GM23338 (cell line): ENCODE measurements around the gene HRK. TPM values are rescaled to one million over a fixed set of nuclear protein-coding genes. Genes with fewer than 3 reads are reported as not detected.

Experiments used
- ATAC-seq: fragments of 200-7000 bp; cut with Tn5 transposase; 3 replicates; pipeline ENCODE4 v1.9.1; 2020
- DNase-seq: peaks from one replicate; pipeline ENCODE4 v3.0.0-alpha.2; 2015; ENCODE audit warnings: low spot score
- H2AFZ ChIP-seq: fragments of 200-600 bp; sonication (generic); 2 replicates; pipeline ENCODE4 v1.8.0; 2016; ENCODE audit warnings: antibody characterized with exemption, mild to moderate bottlenecking, moderate library complexity
- H3F3A ChIP-seq: fragments of 200-600 bp; sonication (generic); replicated peaks from 2 replicates; pipeline ENCODE4 v1.8.0; 2017; ENCODE audit warnings: antibody characterized with exemption, mixed run types, low read depth
- H3K27ac ChIP-seq: fragments of 200-600 bp; sonication (generic); 2 replicates; pipeline ENCODE4 v1.6.1; 2016; ENCODE audit warnings: low read depth
- H3K27me3 ChIP-seq: fragments of 200-600 bp; sonication (generic); 2 replicates; pipeline ENCODE4 v1.8.0; 2016; ENCODE audit warnings: mild to moderate bottlenecking, mixed run types, moderate library complexity; ENCODE audit not compliant: insufficient read depth
- H3K36me3 ChIP-seq: fragments of 200-600 bp; sonication (generic); 2 replicates; pipeline ENCODE4 v1.8.0; 2016; ENCODE audit warnings: mild to moderate bottlenecking; ENCODE audit not compliant: insufficient read depth
- H3K4me1 ChIP-seq: fragments of 200-600 bp; sonication (generic); 2 replicates; pipeline ENCODE4 v1.8.0; 2016; ENCODE audit warnings: mild to moderate bottlenecking, moderate library complexity; ENCODE audit not compliant: insufficient read depth
- H3K4me2 ChIP-seq: fragments of 200-600 bp; sonication (generic); 2 replicates; pipeline ENCODE4 v1.7.1; 2017; ENCODE audit warnings: mixed run types
- H3K4me3 ChIP-seq: fragments of 200-600 bp; sonication (generic); 2 replicates; pipeline ENCODE4 v1.6.1; 2016; ENCODE audit warnings: mixed run types
- H3K79me2 ChIP-seq: fragments of 200-600 bp; sonication (generic); replicated peaks from 2 replicates; pipeline ENCODE4 v1.8.0; 2017; ENCODE audit warnings: mild to moderate bottlenecking; ENCODE audit not compliant: insufficient read depth
- H3K9me2 ChIP-seq: fragments of 200-600 bp; sonication (generic); 2 replicates; pipeline ENCODE4 v1.8.0; 2017; ENCODE audit not compliant: insufficient read depth
- H4K20me1 ChIP-seq: fragments of 200-600 bp; sonication (generic); replicated peaks from 2 replicates; pipeline ENCODE4 v1.8.0; 2017; ENCODE audit warnings: mild to moderate bottlenecking; ENCODE audit not compliant: insufficient read depth
- H3K27ac Mint-ChIP-seq: 2 replicates; pipeline ENCODE4 v1.8.0; 2020; ENCODE audit warnings: inconsistent platforms, mild to moderate bottlenecking, moderate library complexity, mixed read lengths
- H3K27me3 Mint-ChIP-seq: 3 replicates; pipeline ENCODE4 v1.8.0; 2022; ENCODE audit warnings: low read depth, mild to moderate bottlenecking, moderate library complexity, mixed read lengths, inconsistent platforms; ENCODE audit not compliant: insufficient read depth, poor library complexity
- H3K36me3 Mint-ChIP-seq: 3 replicates; pipeline ENCODE4 v1.8.0; 2021; ENCODE audit warnings: low read depth, mild to moderate bottlenecking, inconsistent platforms, moderate library complexity, mixed read lengths
- H3K4me1 Mint-ChIP-seq: 3 replicates; pipeline ENCODE4 v1.8.0; 2020; ENCODE audit warnings: mild to moderate bottlenecking, inconsistent platforms, mixed read lengths
- H3K4me3 Mint-ChIP-seq: 3 replicates; pipeline ENCODE4 v1.8.0; 2021; ENCODE audit warnings: moderate library complexity, mild to moderate bottlenecking, inconsistent platforms, mixed read lengths
- H3K9me3 Mint-ChIP-seq: 3 replicates; pipeline ENCODE4 v1.8.0; 2020; ENCODE audit warnings: moderate library complexity, mild to moderate bottlenecking, inconsistent platforms, mixed read lengths
- CTCF ChIP-seq, 2 experiments: fragments of 200-600 bp in 1 of 2; sonication (generic) in 1 of 2; conservative IDR thresholded peaks; 2 replicates each; pipeline versions ENCODE4 v1.5.1 to v1.6.1; 2016 to 2017; ENCODE audit warnings: antibody characterized with exemption in 2 of 2, low read depth in 2 of 2, mild to moderate bottlenecking in 2 of 2, moderate library complexity in 1 of 2
- EZH2 ChIP-seq: fragments of 200-600 bp; sonication (generic); IDR thresholded peaks from one replicate; pipeline ENCODE4 v1.8.0; 2017; ENCODE audit warnings: antibody characterized with exemption, mild to moderate bottlenecking, low read depth; ENCODE audit not compliant: unreplicated experiment
- EZH2phosphoT487 ChIP-seq: fragments of 200-600 bp; sonication (generic); IDR thresholded peaks from one replicate; pipeline ENCODE4 v1.8.1; 2018; ENCODE audit warnings: antibody characterized with exemption; ENCODE audit not compliant: unreplicated experiment
- JUNB ChIP-seq: IDR thresholded peaks from one replicate; pipeline ENCODE4 v1.6.1; 2016; ENCODE audit warnings: antibody characterized with exemption; ENCODE audit not compliant: unreplicated experiment
- POLR2AphosphoS5 ChIP-seq: IDR thresholded peaks from 2 replicates; pipeline ENCODE4 v1.6.1; 2016; ENCODE audit warnings: antibody characterized with exemption, low read depth
- STAT1 ChIP-seq: IDR thresholded peaks from one replicate; pipeline ENCODE4 v1.6.1; 2016; ENCODE audit warnings: antibody characterized with exemption; ENCODE audit not compliant: unreplicated experiment
- ZNF114 ChIP-seq: fragments of 250-450 bp; sonication (Bioruptor Pico); IDR thresholded peaks from 2 replicates; pipeline ENCODE4 v1.5.0; 2020; ENCODE audit warnings: mild to moderate bottlenecking, moderate library complexity
- ZNF331 ChIP-seq: fragments of 250-450 bp; sonication (Bioruptor Pico); IDR thresholded peaks from 2 replicates; pipeline ENCODE4 v1.5.0; 2020; ENCODE audit warnings: low read depth, mild to moderate bottlenecking, moderate library complexity
- polyA plus RNA-seq: library from polyadenylated mRNA; unstranded; fragments of >200 nt; fragmentation: Nextera tagmentation; extraction: Ambion mirVana; gene quantifications from 2 replicates; pipeline ENCODE4 v1.2.1, GENCODE V29; 2016
- total RNA-seq: library from RNA; depleted of rRNA; stranded (reverse); fragments of >200 nt; shearing (Covaris generic); gene quantifications from 2 replicates; pipeline ENCODE4 v1.2.3, GENCODE V29; 2014
- TF ChIP-seq, protein P1 (sequence below): fragments of 250-450 bp; sonication (Bioruptor Pico); IDR thresholded peaks from 2 replicates; pipeline ENCODE4 v1.5.0; 2020; ENCODE audit warnings: mild to moderate bottlenecking, moderate library complexity
- TF ChIP-seq, protein P2 (sequence below): IDR thresholded peaks from 2 replicates; pipeline ENCODE4 v1.6.1; 2016; ENCODE audit warnings: antibody characterized with exemption

HRK gene
- total and polyA plus RNA-seq, 2 experiments from 2014 or later = 1.7 to 1.9 TPM

- Mint-ChIP-seq H3K27me3 (peaks cover 1% of the 10 kb centered on the region), H3K4me3 (no peak overlapping the region)
- no peaks in the 10 kb centered on the region for H4K20me1 ChIP-seq
Measured at GRCh38 chr12:116896411-116896924, 15.2 kb upstream of the HRK start.

DNA sequence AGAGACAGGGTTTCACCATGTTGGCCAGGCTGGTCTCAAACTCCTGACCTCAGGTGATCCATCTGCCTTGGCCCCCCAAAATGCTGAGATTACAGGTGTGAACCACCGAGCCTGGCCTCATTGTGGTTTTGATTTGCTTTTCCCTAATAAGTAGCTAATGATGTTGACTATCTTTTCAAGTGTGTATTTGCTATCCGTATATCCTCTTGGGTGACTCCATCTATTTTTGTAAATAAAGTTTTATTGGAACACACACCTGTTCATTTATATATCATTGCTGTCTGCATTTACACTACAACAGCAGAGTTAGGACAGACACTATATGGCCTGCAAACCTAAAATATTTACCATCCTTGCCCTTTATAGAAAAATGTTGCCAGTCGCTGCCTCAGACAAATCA lies 13.7 kb upstream of the HRK start:
- H3K79me2 ChIP-seq = no peaks in the 10 kb centered on the region
- no peak overlapping the region for H3K4me3 Mint-ChIP-seq
- DNase-seq = no peak
- H3K9me2 ChIP-seq = no peaks in the 10 kb centered on the region
- no peaks in the 10 kb centered on the region for H3K9me3 Mint-ChIP-seq
- no peaks in the 10 kb centered on the region for H3K27me3 Mint-ChIP-seq
- no peaks in the 10 kb centered on the region for H4K20me1 ChIP-seq
- no peaks in the 10 kb centered on the region for H3F3A ChIP-seq
- no peak for ATAC-seq
- no peaks in the 10 kb centered on the region for H3K36me3 Mint-ChIP-seq
- no peaks in the 10 kb centered on the region for H3K27me3 ChIP-seq
- H3K27ac ChIP-seq = no peak overlapping the region
- no peaks in the 10 kb centered on the region for H3K36me3 ChIP-seq
- H3K4me2 ChIP-seq = no peak overlapping the region
- H2AFZ ChIP-seq = no peak overlapping the region
- H3K27ac Mint-ChIP-seq = no peak overlapping the region
- H3K4me3 ChIP-seq = no peak overlapping the region
- H3K4me1 ChIP-seq = no peaks in the 10 kb centered on the region
- H3K4me1 Mint-ChIP-seq = no peaks in the 10 kb centered on the region
- TF ChIP-seq EZH2phosphoT487 (no peak), EZH2 (no peak), ZNF114 (no peak), STAT1 (no peak), ZNF331 (CRISPR knock-in tag) (no peak)
- TF ChIP-seq, protein P1, sequence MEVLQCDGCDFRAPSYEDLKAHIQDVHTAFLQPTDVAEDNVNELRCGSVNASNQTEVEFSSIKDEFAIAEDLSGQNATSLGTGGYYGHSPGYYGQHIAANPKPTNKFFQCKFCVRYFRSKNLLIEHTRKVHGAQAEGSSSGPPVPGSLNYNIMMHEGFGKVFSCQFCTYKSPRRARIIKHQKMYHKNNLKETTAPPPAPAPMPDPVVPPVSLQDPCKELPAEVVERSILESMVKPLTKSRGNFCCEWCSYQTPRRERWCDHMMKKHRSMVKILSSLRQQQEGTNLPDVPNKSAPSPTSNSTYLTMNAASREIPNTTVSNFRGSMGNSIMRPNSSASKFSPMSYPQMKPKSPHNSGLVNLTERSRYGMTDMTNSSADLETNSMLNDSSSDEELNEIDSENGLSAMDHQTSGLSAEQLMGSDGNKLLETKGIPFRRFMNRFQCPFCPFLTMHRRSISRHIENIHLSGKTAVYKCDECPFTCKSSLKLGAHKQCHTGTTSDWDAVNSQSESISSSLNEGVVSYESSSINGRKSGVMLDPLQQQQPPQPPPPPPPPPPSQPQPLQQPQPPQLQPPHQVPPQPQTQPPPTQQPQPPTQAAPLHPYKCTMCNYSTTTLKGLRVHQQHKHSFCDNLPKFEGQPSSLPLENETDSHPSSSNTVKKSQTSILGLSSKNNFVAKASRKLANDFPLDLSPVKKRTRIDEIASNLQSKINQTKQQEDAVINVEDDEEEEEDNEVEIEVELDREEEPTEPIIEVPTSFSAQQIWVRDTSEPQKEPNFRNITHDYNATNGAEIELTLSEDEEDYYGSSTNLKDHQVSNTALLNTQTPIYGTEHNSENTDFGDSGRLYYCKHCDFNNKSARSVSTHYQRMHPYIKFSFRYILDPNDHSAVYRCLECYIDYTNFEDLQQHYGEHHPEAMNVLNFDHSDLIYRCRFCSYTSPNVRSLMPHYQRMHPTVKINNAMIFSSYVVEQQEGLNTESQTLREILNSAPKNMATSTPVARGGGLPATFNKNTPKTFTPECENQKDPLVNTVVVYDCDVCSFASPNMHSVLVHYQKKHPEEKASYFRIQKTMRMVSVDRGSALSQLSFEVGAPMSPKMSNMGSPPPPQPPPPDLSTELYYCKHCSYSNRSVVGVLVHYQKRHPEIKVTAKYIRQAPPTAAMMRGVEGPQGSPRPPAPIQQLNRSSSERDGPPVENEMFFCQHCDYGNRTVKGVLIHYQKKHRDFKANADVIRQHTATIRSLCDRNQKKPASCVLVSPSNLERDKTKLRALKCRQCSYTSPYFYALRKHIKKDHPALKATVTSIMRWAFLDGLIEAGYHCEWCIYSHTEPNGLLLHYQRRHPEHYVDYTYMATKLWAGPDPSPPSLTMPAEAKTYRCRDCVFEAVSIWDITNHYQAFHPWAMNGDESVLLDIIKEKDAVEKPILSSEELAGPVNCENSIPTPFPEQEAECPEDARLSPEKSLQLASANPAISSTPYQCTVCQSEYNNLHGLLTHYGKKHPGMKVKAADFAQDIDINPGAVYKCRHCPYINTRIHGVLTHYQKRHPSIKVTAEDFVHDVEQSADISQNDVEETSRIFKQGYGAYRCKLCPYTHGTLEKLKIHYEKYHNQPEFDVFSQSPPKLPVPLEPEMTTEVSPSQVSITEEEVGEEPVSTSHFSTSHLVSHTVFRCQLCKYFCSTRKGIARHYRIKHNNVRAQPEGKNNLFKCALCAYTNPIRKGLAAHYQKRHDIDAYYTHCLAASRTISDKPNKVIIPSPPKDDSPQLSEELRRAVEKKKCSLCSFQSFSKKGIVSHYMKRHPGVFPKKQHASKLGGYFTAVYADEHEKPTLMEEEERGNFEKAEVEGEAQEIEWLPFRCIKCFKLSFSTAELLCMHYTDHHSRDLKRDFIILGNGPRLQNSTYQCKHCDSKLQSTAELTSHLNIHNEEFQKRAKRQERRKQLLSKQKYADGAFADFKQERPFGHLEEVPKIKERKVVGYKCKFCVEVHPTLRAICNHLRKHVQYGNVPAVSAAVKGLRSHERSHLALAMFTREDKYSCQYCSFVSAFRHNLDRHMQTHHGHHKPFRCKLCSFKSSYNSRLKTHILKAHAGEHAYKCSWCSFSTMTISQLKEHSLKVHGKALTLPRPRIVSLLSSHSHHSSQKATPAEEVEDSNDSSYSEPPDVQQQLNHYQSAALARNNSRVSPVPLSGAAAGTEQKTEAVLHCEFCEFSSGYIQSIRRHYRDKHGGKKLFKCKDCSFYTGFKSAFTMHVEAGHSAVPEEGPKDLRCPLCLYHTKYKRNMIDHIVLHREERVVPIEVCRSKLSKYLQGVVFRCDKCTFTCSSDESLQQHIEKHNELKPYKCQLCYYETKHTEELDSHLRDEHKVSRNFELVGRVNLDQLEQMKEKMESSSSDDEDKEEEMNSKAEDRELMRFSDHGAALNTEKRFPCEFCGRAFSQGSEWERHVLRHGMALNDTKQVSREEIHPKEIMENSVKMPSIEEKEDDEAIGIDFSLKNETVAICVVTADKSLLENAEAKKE (CRISPR knock-in tag) = no peak
- TF ChIP-seq, protein P2, sequence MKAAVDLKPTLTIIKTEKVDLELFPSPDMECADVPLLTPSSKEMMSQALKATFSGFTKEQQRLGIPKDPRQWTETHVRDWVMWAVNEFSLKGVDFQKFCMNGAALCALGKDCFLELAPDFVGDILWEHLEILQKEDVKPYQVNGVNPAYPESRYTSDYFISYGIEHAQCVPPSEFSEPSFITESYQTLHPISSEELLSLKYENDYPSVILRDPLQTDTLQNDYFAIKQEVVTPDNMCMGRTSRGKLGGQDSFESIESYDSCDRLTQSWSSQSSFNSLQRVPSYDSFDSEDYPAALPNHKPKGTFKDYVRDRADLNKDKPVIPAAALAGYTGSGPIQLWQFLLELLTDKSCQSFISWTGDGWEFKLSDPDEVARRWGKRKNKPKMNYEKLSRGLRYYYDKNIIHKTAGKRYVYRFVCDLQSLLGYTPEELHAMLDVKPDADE = no peak

More at GRCh38 chr12:116896411-116896924, 15.2 kb upstream of the HRK start:
- Mint-ChIP-seq H3K27ac (no peak overlapping the region), H3K36me3 (no peaks in the 10 kb centered on the region), H3K9me3 (no peaks in the 10 kb centered on the region), H3K4me1 (no peaks in the 10 kb centered on the region)
- H2AFZ ChIP-seq = peak overlapping the region; percentile 38; the same call in 1 of the 2 replicates
- no peak overlapping the region for H3K4me2 ChIP-seq
- TF ChIP-seq JUNB (no peak), POLR2AphosphoS5 (no peak), ZNF114 (no peak), CTCF (conservative IDR thresholded peaks at IDR 0.05; ENCODE audit: low read depth in 2 of 2) (no peak)
- no peaks in the 10 kb centered on the region for H3K36me3 ChIP-seq
- H3K4me1 ChIP-seq = no peaks in the 10 kb centered on the region
- no peak overlapping the region for H3K27ac ChIP-seq
- no peaks in the 10 kb centered on the region for H3F3A ChIP-seq
- H3K79me2 ChIP-seq = no peaks in the 10 kb centered on the region
- DNase-seq (no peak), ATAC-seq (no peak)
- H3K9me2 ChIP-seq = no peaks in the 10 kb centered on the region
- no peaks in the 10 kb centered on the region for H3K27me3 ChIP-seq
- H3K4me3 ChIP-seq = no peak overlapping the region
